OCI-LY3 (cell line): Measurements from ENCODE around the gene ZNF587.

ENCODE experiments used
- EZH2phosphoT487 ChIP-seq: fragments of 200-600 bp; shearing (Covaris generic); IDR thresholded peaks from 2 replicates; pipeline ENCODE4 v1.6.1; 2018; ENCODE audit warnings: antibody characterized with exemption, mixed run types, low read depth
- TF ChIP-seq, protein P1 (sequence below): fragments of 200-600, 300-600 bp; sonication (generic); IDR thresholded peaks from 2 replicates; pipeline ENCODE4 v1.5.1; 2014; ENCODE audit warnings: antibody characterized with exemption, low read length, low read depth

DNA sequence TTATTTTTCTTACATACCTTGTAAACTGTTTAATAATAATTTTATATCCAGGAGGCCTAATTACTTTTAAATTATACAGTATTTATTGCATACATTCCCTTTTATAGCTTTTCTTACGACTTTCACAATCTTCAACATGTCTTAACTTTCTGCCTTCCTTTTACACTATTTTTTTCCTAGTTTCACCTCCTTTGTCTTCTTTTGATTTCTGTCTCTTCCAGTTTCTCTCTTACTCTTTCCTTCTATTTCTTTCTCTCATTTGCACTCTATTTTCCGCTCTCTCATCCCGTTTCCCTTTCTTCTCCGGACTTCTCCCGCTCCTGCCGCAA is 46.4 kb upstream of the ZNF587 start:
- TF ChIP-seq, protein P1, sequence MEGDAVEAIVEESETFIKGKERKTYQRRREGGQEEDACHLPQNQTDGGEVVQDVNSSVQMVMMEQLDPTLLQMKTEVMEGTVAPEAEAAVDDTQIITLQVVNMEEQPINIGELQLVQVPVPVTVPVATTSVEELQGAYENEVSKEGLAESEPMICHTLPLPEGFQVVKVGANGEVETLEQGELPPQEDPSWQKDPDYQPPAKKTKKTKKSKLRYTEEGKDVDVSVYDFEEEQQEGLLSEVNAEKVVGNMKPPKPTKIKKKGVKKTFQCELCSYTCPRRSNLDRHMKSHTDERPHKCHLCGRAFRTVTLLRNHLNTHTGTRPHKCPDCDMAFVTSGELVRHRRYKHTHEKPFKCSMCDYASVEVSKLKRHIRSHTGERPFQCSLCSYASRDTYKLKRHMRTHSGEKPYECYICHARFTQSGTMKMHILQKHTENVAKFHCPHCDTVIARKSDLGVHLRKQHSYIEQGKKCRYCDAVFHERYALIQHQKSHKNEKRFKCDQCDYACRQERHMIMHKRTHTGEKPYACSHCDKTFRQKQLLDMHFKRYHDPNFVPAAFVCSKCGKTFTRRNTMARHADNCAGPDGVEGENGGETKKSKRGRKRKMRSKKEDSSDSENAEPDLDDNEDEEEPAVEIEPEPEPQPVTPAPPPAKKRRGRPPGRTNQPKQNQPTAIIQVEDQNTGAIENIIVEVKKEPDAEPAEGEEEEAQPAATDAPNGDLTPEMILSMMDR = no peak
- TF ChIP-seq EZH2phosphoT487 = no peak
